ENCODE measurements around the gene RASD2.

Gene RASD2

GRCh38 chr22:35586771-35587170 is 46.1 kb downstream of the RASD2 start:
- Histone ChIP-seq H3K9ac (ENCODE audit: low read depth, low read length) (no peak overlapping the region), H3K36me3 (ENCODE audit: insufficient read depth, low read length) (no peaks in the 10 kb centered on the region), H3K9me3 (ENCODE audit: control insufficient read depth, insufficient read depth, low read length) (no peaks in the 10 kb centered on the region), H3K4me1 (ENCODE audit: insufficient read depth, low read length) (peaks cover 17% of the 10 kb centered on the region)

GRCh38 chr22:35587447-35587870 is 46.8 kb downstream of the RASD2 start:
- H3K4me1 ChIP-seq (ENCODE audit: insufficient read depth, low read length): peaks cover 17% of the 10 kb centered on the region
- no peaks in the 10 kb centered on the region for H3K9me3 ChIP-seq (ENCODE audit: control insufficient read depth, insufficient read depth, low read length)
- no peak overlapping the region for H3K9ac ChIP-seq (ENCODE audit: low read depth, low read length)
- H3K36me3 ChIP-seq (ENCODE audit: insufficient read depth, low read length): no peaks in the 10 kb centered on the region

GRCh38 chr22:35587896-35588295 is 47.3 kb downstream of the RASD2 start:
- Histone ChIP-seq H3K9me3 (ENCODE audit: control insufficient read depth, insufficient read depth, low read length) (no peaks in the 10 kb centered on the region), H3K36me3 (ENCODE audit: insufficient read depth, low read length) (no peaks in the 10 kb centered on the region), H3K4me1 (ENCODE audit: insufficient read depth, low read length) (peaks cover 17% of the 10 kb centered on the region), H3K9ac (ENCODE audit: low read depth, low read length) (no peak overlapping the region)

GRCh38 chr22:35589071-35589755 is 48.6 kb downstream of the RASD2 start:
- H3K9me3 ChIP-seq (ENCODE audit: control insufficient read depth, insufficient read depth, low read length): no peaks in the 10 kb centered on the region
- H3K9ac ChIP-seq (ENCODE audit: low read depth, low read length): peak overlapping the region; percentile 3; the same call in 1 of the 2 replicates
- no peaks in the 10 kb centered on the region for H3K36me3 ChIP-seq (ENCODE audit: insufficient read depth, low read length)
- peaks cover 17% of the 10 kb centered on the region for H3K4me1 ChIP-seq (ENCODE audit: insufficient read depth, low read length)

- no peak overlapping the region for H3K9ac ChIP-seq (ENCODE audit: low read depth, low read length)
Measured at GRCh38 chr22:35589756-35590093, 49.1 kb downstream of the RASD2 start.

GRCh38 chr22:35590634-35591295 is 50.1 kb downstream of the RASD2 start:
- Histone ChIP-seq H3K9me3 (ENCODE audit: control insufficient read depth, insufficient read depth, low read length) (no peaks in the 10 kb centered on the region; the same call in 1 of the 2 replicates), H3K36me3 (ENCODE audit: insufficient read depth, low read length) (no peaks in the 10 kb centered on the region), H3K4me1 (ENCODE audit: insufficient read depth, low read length) (peaks cover 17% of the 10 kb centered on the region), H3K9ac (ENCODE audit: low read depth, low read length) (no peak overlapping the region)

More at GRCh38 chr22:35589756-35590093, 49.1 kb downstream of the RASD2 start:
- peaks cover 17% of the 10 kb centered on the region for H3K4me1 ChIP-seq (ENCODE audit: insufficient read depth, low read length)
- no peaks in the 10 kb centered on the region for H3K9me3 ChIP-seq (ENCODE audit: control insufficient read depth, insufficient read depth, low read length)
- no peaks in the 10 kb centered on the region for H3K36me3 ChIP-seq (ENCODE audit: insufficient read depth, low read length)

GRCh38 chr22:35591714-35592417 is 51.2 kb downstream of the RASD2 start:
- Histone ChIP-seq H3K9me3 (ENCODE audit: control insufficient read depth, insufficient read depth, low read length) (no peaks in the 10 kb centered on the region; the same call in 1 of the 2 replicates), H3K36me3 (ENCODE audit: insufficient read depth, low read length) (no peaks in the 10 kb centered on the region), H3K4me1 (ENCODE audit: insufficient read depth, low read length) (peaks cover 17% of the 10 kb centered on the region), H3K9ac (ENCODE audit: low read depth, low read length) (no peak overlapping the region)

- H3K9ac ChIP-seq (ENCODE audit: low read depth, low read length): no peak overlapping the region
- peaks cover 17% of the 10 kb centered on the region for H3K4me1 ChIP-seq (ENCODE audit: insufficient read depth, low read length)
- no peaks in the 10 kb centered on the region for H3K36me3 ChIP-seq (ENCODE audit: insufficient read depth, low read length)
- H3K9me3 ChIP-seq (ENCODE audit: control insufficient read depth, insufficient read depth, low read length): no peaks in the 10 kb centered on the region; the same call in 1 of the 2 replicates
Measured at GRCh38 chr22:35592418-35592967, 51.9 kb downstream of the RASD2 start.

- Histone ChIP-seq H3K36me3 (ENCODE audit: insufficient read depth, low read length) (no peaks in the 10 kb centered on the region), H3K9ac (ENCODE audit: low read depth, low read length) (no peak overlapping the region), H3K4me1 (ENCODE audit: insufficient read depth, low read length) (peaks cover 17% of the 10 kb centered on the region), H3K9me3 (ENCODE audit: control insufficient read depth, insufficient read depth, low read length) (no peaks in the 10 kb centered on the region; the same call in 1 of the 2 replicates)
Measured at GRCh38 chr22:35593071-35593890, 52.6 kb downstream of the RASD2 start.

GRCh38 chr22:35593891-35594470 is 53.4 kb downstream of the RASD2 start:
- Histone ChIP-seq H3K36me3 (ENCODE audit: insufficient read depth, low read length) (no peaks in the 10 kb centered on the region), H3K9me3 (ENCODE audit: control insufficient read depth, insufficient read depth, low read length) (no peaks in the 10 kb centered on the region; the same call in 1 of the 2 replicates), H3K9ac (ENCODE audit: low read depth, low read length) (no peak overlapping the region), H3K4me1 (ENCODE audit: insufficient read depth, low read length) (peaks cover 13% of the 10 kb centered on the region)

- Histone ChIP-seq H3K4me1 (ENCODE audit: insufficient read depth, low read length) (peaks cover 6% of the 10 kb centered on the region; the same call in 1 of the 2 replicates), H3K9ac (ENCODE audit: low read depth, low read length) (no peak overlapping the region), H3K9me3 (ENCODE audit: control insufficient read depth, insufficient read depth, low read length) (no peaks in the 10 kb centered on the region; the same call in 1 of the 2 replicates), H3K36me3 (ENCODE audit: insufficient read depth, low read length) (no peaks in the 10 kb centered on the region)
Measured at GRCh38 chr22:35594686-35595085, 54.1 kb downstream of the RASD2 start.

- no peaks in the 10 kb centered on the region for H3K4me1 ChIP-seq (ENCODE audit: insufficient read depth, low read length)
- no peaks in the 10 kb centered on the region; the same call in 1 of the 2 replicates for H3K9me3 ChIP-seq (ENCODE audit: control insufficient read depth, insufficient read depth, low read length)
- no peak overlapping the region for H3K9ac ChIP-seq (ENCODE audit: low read depth, low read length)
- no peaks in the 10 kb centered on the region for H3K36me3 ChIP-seq (ENCODE audit: insufficient read depth, low read length)
Measured at GRCh38 chr22:35596821-35597220, 56.2 kb downstream of the RASD2 start.

GRCh38 chr22:35597692-35598395 is 57.2 kb downstream of the RASD2 start:
- Histone ChIP-seq H3K36me3 (ENCODE audit: insufficient read depth, low read length) (no peaks in the 10 kb centered on the region), H3K4me1 (ENCODE audit: insufficient read depth, low read length) (no peaks in the 10 kb centered on the region), H3K9me3 (ENCODE audit: control insufficient read depth, insufficient read depth, low read length) (no peaks in the 10 kb centered on the region; the same call in 1 of the 2 replicates), H3K9ac (ENCODE audit: low read depth, low read length) (no peak overlapping the region)

All from ES-I3 (cell line).